Measurements from ENCODE around the gene SPATA13.

Gene SPATA13

GRCh38 chr13:24207841-24208667 lies 47.5 kb downstream of the SPATA13 start:
- H3K27me3 Mint-ChIP-seq (ENCODE audit: low read depth, poor library complexity), result peaks cover 2% of the 10 kb centered on the region
- peak overlapping the region; percentile 76 for H3K27ac Mint-ChIP-seq
- no peak for TF ChIP-seq CTCF (IDR thresholded peaks at IDR 0.05)
- no peak for DNase-seq
- H3K4me3 Mint-ChIP-seq, result no peak overlapping the region
- H3K9me3 Mint-ChIP-seq, result no peaks in the 10 kb centered on the region
- H3K36me3 Mint-ChIP-seq (ENCODE audit: low read depth), result no peaks in the 10 kb centered on the region
- peaks cover 26% of the 10 kb centered on the region for H3K4me1 Mint-ChIP-seq

- H3K36me3 Mint-ChIP-seq (ENCODE audit: low read depth), result no peaks in the 10 kb centered on the region
- no peaks in the 10 kb centered on the region for H3K9me3 Mint-ChIP-seq
- peaks cover 15% of the 10 kb centered on the region for H3K4me1 Mint-ChIP-seq
- no peak for TF ChIP-seq CTCF (IDR thresholded peaks at IDR 0.05)
- H3K27me3 Mint-ChIP-seq (ENCODE audit: low read depth, poor library complexity), result peaks cover 2% of the 10 kb centered on the region
- no peak overlapping the region for H3K4me3 Mint-ChIP-seq
- DNase-seq, result no peak
- no peak overlapping the region for H3K27ac Mint-ChIP-seq
Observed at GRCh38 chr13:24209138-24209537, 48.6 kb downstream of the SPATA13 start.

GRCh38 chr13:24212254-24212653 lies 51.7 kb downstream of the SPATA13 start:
- Mint-ChIP-seq H3K4me1 (peaks cover 16% of the 10 kb centered on the region), H3K27ac (no peak overlapping the region), H3K36me3 (ENCODE audit: low read depth) (no peaks in the 10 kb centered on the region), H3K27me3 (ENCODE audit: low read depth, poor library complexity) (peaks cover 2% of the 10 kb centered on the region), H3K9me3 (no peaks in the 10 kb centered on the region), H3K4me3 (no peak overlapping the region)
- DNase-seq, result no peak
- TF ChIP-seq CTCF (IDR thresholded peaks at IDR 0.05), result no peak

- H3K9me3 Mint-ChIP-seq, result no peaks in the 10 kb centered on the region
- H3K27ac Mint-ChIP-seq, result no peak overlapping the region
- H3K4me1 Mint-ChIP-seq, result peaks cover 20% of the 10 kb centered on the region
- TF ChIP-seq CTCF (IDR thresholded peaks at IDR 0.05), result no peak
- H3K27me3 Mint-ChIP-seq (ENCODE audit: low read depth, poor library complexity), result peaks cover 2% of the 10 kb centered on the region
- no peak overlapping the region for H3K4me3 Mint-ChIP-seq
- no peaks in the 10 kb centered on the region for H3K36me3 Mint-ChIP-seq (ENCODE audit: low read depth)
- no peak for DNase-seq
Observed at GRCh38 chr13:24212674-24213073, 52.2 kb downstream of the SPATA13 start.

GRCh38 chr13:24213932-24214331 lies 53.4 kb downstream of the SPATA13 start:
- no peaks in the 10 kb centered on the region for H3K36me3 Mint-ChIP-seq (ENCODE audit: low read depth)
- no peak overlapping the region for H3K4me3 Mint-ChIP-seq
- peaks cover 2% of the 10 kb centered on the region for H3K27me3 Mint-ChIP-seq (ENCODE audit: low read depth, poor library complexity)
- H3K27ac Mint-ChIP-seq, result no peak overlapping the region
- no peak for TF ChIP-seq CTCF (IDR thresholded peaks at IDR 0.05)
- DNase-seq, result no peak
- H3K9me3 Mint-ChIP-seq, result no peaks in the 10 kb centered on the region
- peaks cover 20% of the 10 kb centered on the region for H3K4me1 Mint-ChIP-seq

- no peak for TF ChIP-seq CTCF (IDR thresholded peaks at IDR 0.05)
- Mint-ChIP-seq H3K4me3 (no peak overlapping the region), H3K27ac (no peak overlapping the region)
Observed at GRCh38 chr13:24214528-24214927, 54.0 kb downstream of the SPATA13 start.

More at GRCh38 chr13:24214528-24214927, 54.0 kb downstream of the SPATA13 start:
- no peaks in the 10 kb centered on the region for H3K9me3 Mint-ChIP-seq
- H3K4me1 Mint-ChIP-seq, result peaks cover 20% of the 10 kb centered on the region
- peaks cover 2% of the 10 kb centered on the region for H3K27me3 Mint-ChIP-seq (ENCODE audit: low read depth, poor library complexity)
- no peak for DNase-seq
- no peaks in the 10 kb centered on the region for H3K36me3 Mint-ChIP-seq (ENCODE audit: low read depth)

Data from nephron progenitor cell (in vitro differentiated cells).